WI38 (cell line): ENCODE data around the gene ANKMY1.

Source experiments
- H3K4me3 ChIP-seq: 2 replicates; pipeline ENCODE4 v1.5.1; 2011; ENCODE audit warnings: low read depth, mild to moderate bottlenecking, control low read depth, low read length
- TF ChIP-seq, protein P1 (sequence below): IDR thresholded peaks from 2 replicates; pipeline ENCODE4 v1.5.1; 2012; ENCODE audit warnings: low read depth, mild to moderate bottlenecking, control low read depth, low read length

The ANKMY1 gene

GRCh38 chr2:240597419-240598181 lies 39.8 kb upstream of the ANKMY1 start:
- no peak overlapping the region for H3K4me3 ChIP-seq
- TF ChIP-seq, protein P1, sequence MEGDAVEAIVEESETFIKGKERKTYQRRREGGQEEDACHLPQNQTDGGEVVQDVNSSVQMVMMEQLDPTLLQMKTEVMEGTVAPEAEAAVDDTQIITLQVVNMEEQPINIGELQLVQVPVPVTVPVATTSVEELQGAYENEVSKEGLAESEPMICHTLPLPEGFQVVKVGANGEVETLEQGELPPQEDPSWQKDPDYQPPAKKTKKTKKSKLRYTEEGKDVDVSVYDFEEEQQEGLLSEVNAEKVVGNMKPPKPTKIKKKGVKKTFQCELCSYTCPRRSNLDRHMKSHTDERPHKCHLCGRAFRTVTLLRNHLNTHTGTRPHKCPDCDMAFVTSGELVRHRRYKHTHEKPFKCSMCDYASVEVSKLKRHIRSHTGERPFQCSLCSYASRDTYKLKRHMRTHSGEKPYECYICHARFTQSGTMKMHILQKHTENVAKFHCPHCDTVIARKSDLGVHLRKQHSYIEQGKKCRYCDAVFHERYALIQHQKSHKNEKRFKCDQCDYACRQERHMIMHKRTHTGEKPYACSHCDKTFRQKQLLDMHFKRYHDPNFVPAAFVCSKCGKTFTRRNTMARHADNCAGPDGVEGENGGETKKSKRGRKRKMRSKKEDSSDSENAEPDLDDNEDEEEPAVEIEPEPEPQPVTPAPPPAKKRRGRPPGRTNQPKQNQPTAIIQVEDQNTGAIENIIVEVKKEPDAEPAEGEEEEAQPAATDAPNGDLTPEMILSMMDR, result no peak

- no peak overlapping the region for H3K4me3 ChIP-seq
- TF ChIP-seq, protein P1, result no peak
Observed at GRCh38 chr2:240597054-240597418, 39.2 kb upstream of the ANKMY1 start.

DNA sequence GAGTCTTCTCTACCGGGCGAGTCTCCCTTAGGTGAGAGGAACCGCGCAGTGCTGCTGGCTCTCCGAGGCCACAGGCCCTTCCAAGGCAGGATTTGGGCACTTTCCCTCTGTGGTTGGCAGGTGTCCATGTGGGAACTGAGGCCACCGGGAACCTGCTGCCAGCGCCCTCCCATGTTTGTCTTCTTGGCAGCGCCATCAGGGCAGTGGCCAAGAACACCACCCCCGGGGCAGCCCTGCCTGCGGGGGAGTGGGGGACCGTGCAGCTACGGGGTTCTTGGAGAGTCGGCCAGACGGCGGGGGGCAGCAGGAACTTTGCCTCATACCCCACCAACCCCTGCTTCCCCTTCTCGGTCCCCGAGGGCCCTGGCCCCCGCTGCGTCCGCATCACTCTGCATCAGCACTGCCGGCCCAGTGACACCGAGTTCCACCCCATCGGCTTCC lies 38.7 kb upstream of the ANKMY1 start:
- TF ChIP-seq, protein P1, result no peak
- H3K4me3 ChIP-seq, result no peak overlapping the region

DNA sequence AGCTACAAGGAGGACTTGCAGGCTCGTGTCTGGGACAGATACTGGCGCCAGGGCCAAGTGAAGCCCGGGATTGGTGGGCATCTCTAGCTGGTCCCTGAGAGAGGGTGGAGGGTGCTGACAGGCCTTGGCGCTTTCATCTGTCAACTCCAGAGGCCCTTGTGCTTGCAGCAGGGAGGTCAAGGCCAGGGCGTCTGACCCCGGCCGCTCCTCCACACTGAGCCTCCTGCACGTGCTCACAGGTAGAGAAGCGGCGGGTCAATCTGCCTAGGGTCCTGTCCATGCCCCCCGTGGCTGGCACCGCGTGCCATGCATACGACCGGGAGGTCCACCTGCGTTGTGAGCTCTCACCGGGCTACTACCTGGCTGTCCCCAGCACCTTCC lies 38.3 kb upstream of the ANKMY1 start:
- no peak overlapping the region for H3K4me3 ChIP-seq
- TF ChIP-seq, protein P1, result no peak

DNA sequence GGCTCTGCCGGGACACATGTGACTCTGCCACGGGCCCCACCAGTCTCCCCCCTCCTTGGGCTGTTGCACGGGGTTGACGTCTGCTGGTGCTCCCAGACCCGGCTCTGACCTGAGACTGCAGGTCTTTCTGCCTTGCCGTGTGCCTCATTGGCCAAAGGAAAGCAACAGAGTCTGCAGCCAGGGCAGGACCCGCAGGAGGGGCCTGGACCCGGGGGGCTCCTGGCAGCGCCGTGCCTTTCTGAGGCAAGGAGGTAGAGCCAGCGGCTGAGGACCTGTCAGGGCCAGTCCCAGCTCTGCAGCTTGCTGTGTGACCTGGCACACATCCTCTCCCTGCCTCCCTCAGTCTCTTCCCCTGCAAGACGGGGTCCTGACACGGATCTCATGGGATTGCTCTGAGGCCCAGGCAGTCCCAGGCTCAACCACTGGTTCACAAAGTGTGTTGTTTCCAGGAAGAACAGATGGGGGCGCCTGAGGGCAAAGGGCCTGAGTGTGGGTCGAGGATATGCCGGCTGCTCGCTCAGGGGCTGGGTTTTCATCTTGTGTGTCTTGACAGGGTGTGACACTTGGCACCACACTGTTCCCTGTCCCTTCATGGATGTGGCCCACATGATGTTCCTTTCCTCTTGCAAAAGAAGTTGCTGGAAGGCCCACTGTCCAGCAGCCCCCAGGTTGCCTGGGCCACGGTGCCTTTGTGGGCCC lies 37.7 kb upstream of the ANKMY1 start:
- TF ChIP-seq, protein P1, result 0 out of 2 replicates have a peak, but pooled peaks have one; percentile 3
- no peak overlapping the region for H3K4me3 ChIP-seq

DNA sequence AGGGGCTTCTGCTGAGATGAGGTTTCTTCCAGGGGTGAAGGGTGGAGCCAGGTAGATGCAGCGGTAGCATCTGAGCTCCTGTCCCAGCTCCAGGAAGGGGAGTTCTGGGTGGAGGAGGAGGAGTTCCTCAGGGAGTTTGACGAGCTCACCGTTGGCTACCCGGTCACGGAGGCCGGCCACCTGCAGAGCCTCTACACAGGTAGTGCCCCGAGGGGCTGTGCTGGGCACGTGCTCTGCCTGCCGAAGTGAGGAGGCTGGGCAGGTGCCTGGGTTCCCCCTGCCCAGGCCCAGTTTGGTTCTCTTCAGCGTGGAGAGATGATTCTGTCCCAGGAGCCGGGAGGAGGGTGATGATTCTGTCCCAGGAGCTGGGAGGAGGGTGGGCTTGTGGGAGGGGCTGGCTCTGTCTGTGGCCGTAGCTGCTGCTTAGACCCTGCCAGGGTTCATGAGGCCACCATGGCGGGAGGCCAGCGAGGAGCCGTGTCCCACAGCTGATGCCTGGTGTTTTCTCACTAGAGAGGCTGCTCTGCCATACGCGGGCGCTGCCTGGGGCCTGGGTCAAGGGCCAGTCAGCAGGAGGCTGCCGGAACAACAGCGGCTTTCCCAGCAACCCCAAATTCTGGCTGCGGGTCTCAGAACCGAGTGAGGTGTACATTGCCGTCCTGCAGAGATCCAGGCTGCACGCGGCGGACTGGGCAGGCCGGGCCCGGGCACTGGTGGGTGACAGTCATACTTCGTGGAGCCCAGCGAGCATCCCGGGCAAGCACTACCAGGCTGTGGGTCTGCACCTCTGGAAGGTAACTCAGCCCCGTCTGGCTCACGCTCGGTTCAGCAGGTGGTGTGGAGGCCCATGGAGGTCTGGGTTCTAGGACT lies 37.0 kb upstream of the ANKMY1 start:
- no peak overlapping the region for H3K4me3 ChIP-seq
- TF ChIP-seq, protein P1, result no peak
